HG03103 (cell line): ENCODE measurements around the gene EPYC.

Experiments
- ATAC-seq: cut with Tn5 transposase; IDR thresholded peaks from one replicate; pipeline ENCODE4 v1.9.1; 2021; ENCODE audit warnings: low read depth; ENCODE audit not compliant: unreplicated experiment

EPYC gene

DNA sequence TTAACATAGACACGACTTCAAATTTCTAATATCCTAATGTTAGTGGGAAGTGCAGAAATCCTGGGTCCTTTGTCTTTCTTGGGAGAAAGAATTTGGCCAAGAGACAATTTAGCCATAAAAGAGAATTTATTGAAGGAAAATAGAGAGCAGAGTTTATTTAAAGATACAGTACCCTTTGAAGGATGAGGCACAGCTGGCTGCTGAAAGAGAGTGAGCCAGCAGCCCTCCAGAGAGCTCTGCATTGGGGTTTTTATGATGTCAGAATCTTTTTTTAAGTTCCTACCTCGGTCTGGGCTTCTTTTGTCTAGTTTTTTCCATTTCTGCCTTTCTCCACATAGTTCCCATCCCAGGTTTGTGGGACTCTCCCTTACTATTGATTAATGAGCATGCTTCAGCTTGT is 87.3 kb downstream of the EPYC start:
- no peak for ATAC-seq

DNA sequence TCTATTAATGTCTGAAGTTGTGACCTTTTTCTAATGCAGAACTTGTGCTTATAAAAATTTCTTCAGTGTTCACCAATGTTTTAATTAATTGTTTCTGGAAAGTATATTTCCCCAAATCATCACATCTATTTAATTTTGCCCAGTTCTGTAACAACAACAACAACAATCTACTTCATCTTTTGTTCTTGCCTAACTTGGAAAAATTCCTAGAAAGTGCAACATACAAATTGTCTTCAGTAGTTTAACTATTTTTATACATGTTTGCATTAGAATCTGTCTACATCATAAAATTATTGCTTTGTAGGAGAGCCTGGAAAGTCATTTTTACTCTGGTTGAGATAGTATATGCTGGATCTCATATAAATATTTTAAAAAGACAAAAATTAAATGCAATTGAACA is 88.3 kb downstream of the EPYC start:
- no peak for ATAC-seq

DNA sequence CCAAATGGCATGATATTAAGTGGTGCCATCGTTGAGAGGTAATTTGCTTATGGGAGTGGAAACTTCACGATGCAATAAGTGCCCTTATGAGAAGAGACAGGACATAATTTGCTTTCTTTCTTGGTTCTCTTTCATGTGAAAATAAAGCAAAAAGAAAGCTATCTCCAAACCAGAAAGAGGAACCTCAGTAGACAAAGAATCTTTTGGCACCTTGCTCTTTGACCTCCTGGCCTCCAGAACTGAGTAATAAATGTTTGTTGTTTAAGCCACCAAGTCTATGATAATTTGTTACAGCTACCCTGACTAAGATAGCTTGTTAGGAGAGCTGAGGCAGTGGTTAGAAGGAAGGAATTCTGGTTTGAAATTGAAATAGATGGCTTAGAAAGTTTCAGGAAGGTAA is 89.4 kb downstream of the EPYC start:
- ATAC-seq, result no peak
